ENCODE data around the gene FYCO1.

FYCO1 gene

GRCh38 chr3:45880725-45881077, 114.9 kb downstream of the FYCO1 start:
- no peak for DNase-seq

- no peak for DNase-seq
Measured at GRCh38 chr3:45878124-45878523, 117.5 kb downstream of the FYCO1 start.

GRCh38 chr3:45874677-45875346, 120.8 kb downstream of the FYCO1 start:
- no peak for DNase-seq

GRCh38 chr3:45873638-45874037, 122.0 kb downstream of the FYCO1 start:
- DNase-seq: no peak

GRCh38 chr3:45873036-45873435, 122.6 kb downstream of the FYCO1 start:
- DNase-seq: no peak

GRCh38 chr3:45872569-45872968, 123.1 kb downstream of the FYCO1 start:
- no peak for DNase-seq

- DNase-seq: no peak
Measured at GRCh38 chr3:45871780-45872179, 123.8 kb downstream of the FYCO1 start.

GRCh38 chr3:45870099-45870498, 125.5 kb downstream of the FYCO1 start:
- DNase-seq: no peak

- no peak for DNase-seq
Measured at GRCh38 chr3:45869638-45870037, 126.0 kb downstream of the FYCO1 start.

GRCh38 chr3:45868650-45869049, 127.0 kb downstream of the FYCO1 start:
- no peak for DNase-seq

- DNase-seq: no peak
Measured at GRCh38 chr3:45868213-45868612, 127.4 kb downstream of the FYCO1 start.

Data from activated CD8-positive, alpha-beta memory T cell treated with anti-CD3 and anti-CD28 coated beads for 24 hours (primary cell).